Measurements from ENCODE around the gene NOL4L.

The NOL4L gene

GRCh38 chr20:32585011-32585585 lies at the start of gene NOL4L:
TSS of gene NOL4L (minus strand) at chr20:32585333. CDS start at chr20:32584890, 443 bp downstream.
- peak; percentile 36 for DNase-seq

- no peak for DNase-seq
These were observed 49.1 kb upstream of the NOL4L start for GRCh38 chr20:32634041-32634805.

- DNase-seq = no peak
These were observed 47.6 kb upstream of the NOL4L start for GRCh38 chr20:32632461-32633354.

- no peak for DNase-seq
These were observed 46.9 kb upstream of the NOL4L start for GRCh38 chr20:32631933-32632460.

- DNase-seq = no peak
These were observed 44.7 kb upstream of the NOL4L start for GRCh38 chr20:32629813-32630212.

- no peak for DNase-seq
These were observed 43.9 kb upstream of the NOL4L start for GRCh38 chr20:32628960-32629530.

- DNase-seq = no peak
These were observed 41.9 kb upstream of the NOL4L start for GRCh38 chr20:32626859-32627636.

GRCh38 chr20:32626407-32626806 lies 41.3 kb upstream of the NOL4L start:
- no peak for DNase-seq

- no peak for DNase-seq
These were observed 40.9 kb upstream of the NOL4L start for GRCh38 chr20:32625996-32626395.

GRCh38 chr20:32624687-32625345 lies 39.7 kb upstream of the NOL4L start:
- DNase-seq = no peak

GRCh38 chr20:32623667-32624157 lies 38.6 kb upstream of the NOL4L start:
- DNase-seq = no peak

GRCh38 chr20:32622585-32623468 lies 37.7 kb upstream of the NOL4L start:
- DNase-seq = no peak

GRCh38 chr20:32621891-32622584 lies 36.9 kb upstream of the NOL4L start:
- DNase-seq = no peak

GRCh38 chr20:32621071-32621890 lies 36.1 kb upstream of the NOL4L start:
- DNase-seq = no peak

- DNase-seq = no peak
These were observed 34.5 kb upstream of the NOL4L start for GRCh38 chr20:32619586-32619985.

- no peak for DNase-seq
These were observed 29.6 kb upstream of the NOL4L start for GRCh38 chr20:32614772-32615171.

GRCh38 chr20:32614303-32614702 lies 29.2 kb upstream of the NOL4L start:
- DNase-seq = no peak

- no peak for DNase-seq
These were observed 28.3 kb upstream of the NOL4L start for GRCh38 chr20:32613192-32614053.
